ENCODE data around the gene ARMC12.
"Not testable (repeated sequence)": the region's sequence is repeated elsewhere in the genome, so short reads cannot be mapped to it uniquely, and the experiment has no call there.

ARMC12 gene

DNA sequence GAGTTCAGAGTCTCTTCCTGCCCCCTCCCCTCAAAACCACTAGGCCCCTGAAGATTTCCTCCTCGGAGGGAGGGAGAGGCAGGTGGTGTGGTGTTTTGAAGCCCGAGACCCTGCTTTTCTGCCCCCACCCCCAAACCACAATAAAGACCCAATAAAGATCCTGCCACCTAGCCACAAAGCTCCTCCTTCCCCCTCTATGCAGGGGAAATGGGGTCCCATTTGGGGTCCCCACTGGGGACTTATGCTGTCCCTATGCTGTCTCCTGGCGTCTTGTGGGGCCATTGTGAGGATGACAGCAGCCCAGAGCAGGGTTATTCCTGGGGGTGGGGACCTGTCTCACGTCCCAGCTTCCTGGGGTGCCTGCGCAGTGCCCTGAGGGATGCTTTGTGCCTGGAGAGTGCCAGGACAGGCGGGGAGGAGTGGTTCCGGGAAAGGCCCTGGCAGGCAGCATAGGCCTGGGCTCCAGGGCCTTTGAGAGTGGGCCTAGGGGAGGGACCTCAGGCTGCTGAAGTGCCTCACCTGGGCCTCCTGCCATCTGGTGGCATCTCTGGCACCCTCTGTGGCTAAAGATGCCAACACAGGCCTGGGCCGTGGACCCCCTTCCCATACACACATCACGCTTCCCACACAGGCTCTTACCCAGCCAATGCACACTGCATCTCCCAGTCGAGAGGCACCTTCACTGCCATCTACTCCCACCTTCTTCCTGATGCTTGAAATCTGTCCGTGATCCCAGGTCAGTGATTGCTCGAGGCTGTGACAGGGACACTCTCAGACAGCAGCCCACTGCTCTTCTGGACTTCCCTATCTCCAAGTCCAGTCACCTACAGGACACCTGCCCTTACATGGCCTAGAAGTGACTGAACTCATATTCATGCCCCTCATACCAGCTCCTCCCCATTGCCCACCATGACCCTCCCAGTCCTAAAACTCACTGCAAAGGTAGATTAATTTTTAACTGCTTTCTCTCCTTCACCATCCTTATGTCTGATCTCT is 7.9 kb upstream of the ARMC12 start:
- no peak for DNase-seq (ENCODE audit: low spot score)
- in situ Hi-C loops (cut with MboI; ENCODE audit: low pct_unique_long_range_greater_than_20kb, low sequenced_read_pairs, unreplicated experiment) = no loop called here
- peak; percentile 20 for TF ChIP-seq CTCF (IDR thresholded peaks at IDR 0.05; ENCODE audit: extremely low read depth, insufficient read depth, missing control alignments)

DNA sequence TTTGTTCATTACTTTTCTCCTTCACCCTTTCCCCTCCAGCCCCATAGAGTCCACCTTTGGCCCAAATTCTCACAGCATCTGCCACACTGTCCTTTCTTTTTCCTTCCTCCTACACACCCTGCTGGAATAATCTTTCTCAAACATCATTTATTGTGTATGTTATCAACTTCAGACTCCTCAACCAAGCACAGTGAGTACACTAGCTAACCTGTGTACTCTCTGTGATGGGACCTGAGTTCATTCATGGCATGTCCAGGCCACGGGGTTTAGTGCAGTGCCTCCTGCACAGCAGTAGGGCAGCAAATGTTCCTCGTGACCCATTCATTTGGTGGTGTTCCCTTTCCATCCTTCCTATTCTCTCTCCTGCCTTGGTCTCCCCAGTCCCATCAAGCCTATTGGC is 7.1 kb upstream of the ARMC12 start:
- TF ChIP-seq CTCF (IDR thresholded peaks at IDR 0.05; ENCODE audit: extremely low read depth, insufficient read depth, missing control alignments) = no peak
- in situ Hi-C loops (cut with MboI; ENCODE audit: low pct_unique_long_range_greater_than_20kb, low sequenced_read_pairs, unreplicated experiment) = no loop called here
- no peak for DNase-seq (ENCODE audit: low spot score)

DNA sequence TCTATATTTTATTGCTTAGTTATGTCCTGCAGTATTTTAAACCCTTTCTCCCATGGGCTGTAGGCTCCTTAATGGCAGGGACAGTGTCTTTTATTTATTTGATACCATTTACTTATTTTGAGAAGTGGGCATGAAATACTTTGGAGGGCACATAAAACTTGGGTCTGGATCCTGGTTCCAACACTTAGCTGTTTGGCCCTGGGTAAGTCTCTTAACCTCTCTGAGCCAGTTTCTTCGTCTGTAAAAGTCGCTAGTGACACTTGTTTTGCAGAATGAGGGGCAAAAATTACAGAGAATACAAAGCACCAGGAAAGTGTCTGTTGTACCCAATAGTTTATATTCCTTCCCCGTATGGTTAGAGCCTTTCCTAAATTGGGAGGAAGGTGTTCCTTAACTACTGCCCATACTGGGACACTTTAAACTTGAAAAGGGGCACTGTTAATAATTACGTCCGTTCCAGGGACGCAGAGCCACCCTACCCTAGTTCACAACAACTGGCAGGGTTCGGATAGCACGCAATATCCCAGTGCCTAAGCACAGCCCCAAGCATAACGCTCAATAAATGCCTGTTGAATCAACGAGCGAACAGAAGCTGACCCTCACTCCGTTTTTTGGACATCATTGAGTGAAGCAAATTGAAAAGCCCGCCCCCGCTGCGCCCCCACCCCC is 6.0 kb upstream of the ARMC12 start:
- no peak for TF ChIP-seq CTCF (IDR thresholded peaks at IDR 0.05; ENCODE audit: extremely low read depth, insufficient read depth, missing control alignments)
- in situ Hi-C loops (cut with MboI; ENCODE audit: low pct_unique_long_range_greater_than_20kb, low sequenced_read_pairs, unreplicated experiment) = no loop called here
- DNase-seq (ENCODE audit: low spot score) = no peak

- peak; percentile 95 for DNase-seq (ENCODE audit: low spot score)
- in situ Hi-C loops (cut with MboI; ENCODE audit: low pct_unique_long_range_greater_than_20kb, low sequenced_read_pairs, unreplicated experiment) = no loop called here
- no peak for TF ChIP-seq CTCF (IDR thresholded peaks at IDR 0.05; ENCODE audit: extremely low read depth, insufficient read depth, missing control alignments)
Measured at GRCh38 chr6:35731414-35731735, 5.5 kb upstream of the ARMC12 start.

DNA sequence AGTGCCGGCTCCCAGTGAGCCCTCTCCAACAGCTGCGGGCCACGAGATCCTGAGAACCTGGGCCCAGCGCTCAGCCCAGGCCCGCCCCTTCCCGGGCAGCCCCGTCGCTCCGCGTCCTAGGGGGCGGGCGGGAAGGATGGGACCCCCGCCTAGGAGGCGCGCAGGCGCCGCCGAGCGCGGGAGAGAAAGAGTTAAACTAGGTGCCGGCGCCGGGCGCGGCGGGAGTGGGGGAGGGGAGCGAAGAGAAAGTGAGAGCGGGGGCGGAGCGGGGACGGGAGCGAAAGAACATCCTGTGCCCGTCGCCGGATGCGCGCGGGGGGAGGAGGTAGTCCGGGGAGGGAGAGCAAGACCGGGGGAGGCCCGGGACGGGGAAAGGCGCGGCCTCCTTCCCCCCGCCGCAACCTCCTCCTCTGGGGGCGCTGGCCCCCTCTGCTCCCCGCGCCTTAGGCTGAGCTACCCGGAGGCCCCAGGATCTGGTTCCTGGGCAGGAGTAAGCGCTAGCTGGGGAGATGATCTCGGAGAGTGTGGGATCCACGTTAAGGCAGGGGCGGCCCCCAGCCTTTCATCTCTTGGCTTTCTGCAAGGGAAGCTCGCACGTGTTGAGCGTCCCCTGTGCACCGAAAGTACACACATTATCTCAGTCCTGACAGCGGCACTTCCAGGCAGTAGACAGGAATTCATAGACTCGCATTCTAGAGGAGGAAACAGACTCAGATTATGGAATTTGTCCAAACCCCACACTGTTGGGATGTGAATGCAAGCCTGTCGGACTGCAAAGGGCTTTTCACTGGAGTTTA is 4.9 kb upstream of the ARMC12 start:
- TF ChIP-seq CTCF (IDR thresholded peaks at IDR 0.05; ENCODE audit: extremely low read depth, insufficient read depth, missing control alignments) = peak; percentile 8
- peak; percentile 92 for DNase-seq (ENCODE audit: low spot score)
- in situ Hi-C loops (cut with MboI; ENCODE audit: low pct_unique_long_range_greater_than_20kb, low sequenced_read_pairs, unreplicated experiment) = no loop called here

- in situ Hi-C loops (cut with MboI; ENCODE audit: low pct_unique_long_range_greater_than_20kb, low sequenced_read_pairs, unreplicated experiment) = no loop called here
- DNase-seq (ENCODE audit: low spot score) = no peak
- no peak for TF ChIP-seq CTCF (IDR thresholded peaks at IDR 0.05; ENCODE audit: extremely low read depth, insufficient read depth, missing control alignments)
Measured at GRCh38 chr6:35733633-35734032, 3.2 kb upstream of the ARMC12 start.

DNA sequence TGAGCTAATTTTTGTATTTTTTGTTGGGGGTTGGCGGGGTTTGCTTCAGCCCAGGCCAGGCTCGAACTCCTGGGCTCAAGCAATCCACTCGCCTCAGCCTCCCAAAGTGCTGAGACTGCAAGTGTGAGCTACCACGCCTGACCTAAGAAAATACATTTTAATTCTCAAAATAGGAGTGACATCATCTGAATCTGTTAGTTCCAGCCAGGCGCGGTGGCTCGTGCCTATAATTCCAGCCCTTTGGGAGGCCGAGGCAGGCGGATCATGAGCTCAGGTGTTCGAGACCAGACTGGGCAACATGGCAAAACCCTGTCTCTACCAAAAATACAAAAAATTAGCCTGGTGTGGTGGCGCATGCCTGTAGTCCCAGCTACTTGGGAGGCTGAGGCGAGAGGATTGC is 2.5 kb upstream of the ARMC12 start:
- in situ Hi-C loops (cut with MboI; ENCODE audit: low pct_unique_long_range_greater_than_20kb, low sequenced_read_pairs, unreplicated experiment); DNase-seq (ENCODE audit: low spot score): not testable (repeated sequence)
